Measurements from ENCODE around the gene PCBP3.

PCBP3 gene

GRCh38 chr21:45919593-45919992, 276.1 kb downstream of the PCBP3 start:
- no peak for DNase-seq

- DNase-seq, result no peak
Measured at GRCh38 chr21:45920824-45921600, 277.5 kb downstream of the PCBP3 start.

- DNase-seq, result no peak
Measured at GRCh38 chr21:45921917-45922316, 278.4 kb downstream of the PCBP3 start.

- DNase-seq, result no peak
Measured at GRCh38 chr21:45922648-45923047, 279.1 kb downstream of the PCBP3 start.

- DNase-seq, result no peak
Measured at GRCh38 chr21:45923146-45923545, 279.6 kb downstream of the PCBP3 start.

GRCh38 chr21:45926281-45926680, 282.8 kb downstream of the PCBP3 start:
- no peak for DNase-seq

GRCh38 chr21:45927032-45927431, 283.5 kb downstream of the PCBP3 start:
- DNase-seq, result no peak

GRCh38 chr21:45927851-45928850, 284.6 kb downstream of the PCBP3 start:
- no peak for DNase-seq

- no peak for DNase-seq
Measured at GRCh38 chr21:45929449-45929848, 285.9 kb downstream of the PCBP3 start.

GRCh38 chr21:45930231-45930760, 286.8 kb downstream of the PCBP3 start:
- DNase-seq, result no peak

- no peak for DNase-seq
Measured at GRCh38 chr21:45930792-45931191, 287.3 kb downstream of the PCBP3 start.

GRCh38 chr21:45931397-45931969, 288.0 kb downstream of the PCBP3 start:
- no peak for DNase-seq

GRCh38 chr21:45932922-45933502, 289.5 kb downstream of the PCBP3 start:
- no peak for DNase-seq

- DNase-seq, result no peak
Measured at GRCh38 chr21:45934085-45934484, 290.6 kb downstream of the PCBP3 start.

- no peak for DNase-seq
Measured at GRCh38 chr21:45934554-45934953, 291.0 kb downstream of the PCBP3 start.

GRCh38 chr21:45935628-45936027, 292.1 kb downstream of the PCBP3 start:
- no peak for DNase-seq

- DNase-seq, result no peak
Measured at GRCh38 chr21:45937721-45938452, 294.4 kb downstream of the PCBP3 start.

GRCh38 chr21:45938453-45938755, 294.9 kb downstream of the PCBP3 start:
- no peak for DNase-seq

- no peak for DNase-seq
Measured at GRCh38 chr21:45938811-45939520, 295.4 kb downstream of the PCBP3 start.

- no peak for DNase-seq
Measured at GRCh38 chr21:45939521-45940045, 296.1 kb downstream of the PCBP3 start.

- DNase-seq, result no peak
Measured at GRCh38 chr21:45940091-45940490, 296.6 kb downstream of the PCBP3 start.

All from NCI-H748 treated with DMSO at 0.1 percent for 48 hours (cell line).